ENCODE data around the gene KIF7. TPM values are rescaled to one million over a fixed set of nuclear protein-coding genes. Genes with fewer than 3 reads are reported as not detected.

The KIF7 gene
- total and polyA plus RNA-seq, 2 of the 8 experiments (the other 6 are each of a cell fraction or from before 2014, with no cell fraction given) = 4.9 to 14.0 TPM

DNA sequence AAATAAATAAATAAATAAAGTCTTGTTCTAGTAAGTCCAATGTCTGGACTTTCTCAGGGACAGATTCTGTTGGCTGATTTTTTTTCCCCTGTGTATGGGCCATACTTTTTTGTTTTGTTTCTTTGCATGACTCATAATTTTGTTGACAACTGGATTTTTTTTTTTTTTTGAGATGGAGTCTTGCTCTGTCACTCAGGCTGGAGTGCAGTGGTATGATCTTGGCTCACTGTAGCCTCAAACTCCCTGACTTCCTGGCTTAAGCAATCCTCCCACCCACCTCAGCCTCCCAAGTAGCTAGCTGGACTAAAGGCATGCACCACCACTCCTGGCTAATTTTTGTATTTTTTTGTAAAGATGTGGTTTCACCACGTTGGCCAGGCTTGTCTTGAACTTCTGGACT, 41.1 kb downstream of the KIF7 start:
- H2BK20ac ChIP-seq (ENCODE audit: low read length) = no peak overlapping the region
- H3K18ac ChIP-seq (ENCODE audit: extremely low read depth, low read length) = no peak overlapping the region
- no peak overlapping the region for H4K8ac ChIP-seq (ENCODE audit: extremely low read depth, insufficient read depth, low read length)
- no peak overlapping the region for H2BK12ac ChIP-seq (ENCODE audit: low read depth, low read length)
- peaks cover 1 to 6% of the 10 kb centered on the region in 2 experiments for H4K20me1 ChIP-seq (replicated peaks in 1 of 2; ENCODE audit: control insufficient read depth in 1 of 2, insufficient read depth in 2 of 2, low read length in 2 of 2)
- no peak overlapping the region for H3K4ac ChIP-seq (replicated peaks; ENCODE audit: insufficient read length, low read depth, low read length)
- H2AFZ ChIP-seq (ENCODE audit: low read length) = no peak overlapping the region
- H2BK15ac ChIP-seq (ENCODE audit: low read length) = no peak overlapping the region
- peaks cover 0 to 4% of the 10 kb centered on the region in 2 experiments; a peak in 1 of 4 replicates for H3K79me2 ChIP-seq (ENCODE audit: control insufficient read depth in 1 of 2, insufficient read depth in 2 of 2, low read length in 2 of 2)
- no peak overlapping the region for H3K14ac ChIP-seq (ENCODE audit: insufficient read length)
- H3K4me3 ChIP-seq (ENCODE audit: extremely low read depth in 1 of 4, insufficient read depth in 2 of 4, low read depth in 3 of 4, low read length in 4 of 4) = no peak overlapping the region
- no peak for DNase-seq (ENCODE audit: low read depth in 1 of 2, low spot score in 2 of 2)
- no peak for FAIRE-seq
- no peak overlapping the region for H3K23ac ChIP-seq (ENCODE audit: insufficient read length)
- no peaks in the 10 kb centered on the region for H3K4me1 ChIP-seq (replicated peaks in 1 of 4; ENCODE audit: control insufficient read depth in 3 of 4, insufficient read depth in 4 of 4, low read length in 3 of 4)
- H3K27me3 ChIP-seq (replicated peaks in 1 of 4; ENCODE audit: control insufficient read depth in 3 of 4, extremely low read depth in 1 of 4, insufficient read depth in 3 of 4, low read length in 3 of 4) = no peaks in the 10 kb centered on the region
- H3K4me2 ChIP-seq (ENCODE audit: insufficient read depth in 1 of 2, low read depth in 2 of 2, low read length in 2 of 2) = no peak overlapping the region
- 90% methylated on average over 1 of the region's 1 CpG; no CpG with 5 or more reads in 1 of the 2 experiments for WGBS, 2 experiments (ENCODE audit: extremely low coverage in 1 of 2, insufficient coverage in 1 of 2, insufficient read length in 1 of 2, insufficient replicate concordance in 2 of 2, low coverage in 1 of 2, low lambda C conversion rate in 2 of 2, missing lambda C conversion rate in 1 of 2)
- no peaks in the 10 kb centered on the region for H3K23me2 ChIP-seq (ENCODE audit: low read depth, low read length)
- no peaks in the 10 kb centered on the region for H3K79me1 ChIP-seq (ENCODE audit: low read depth, low read length)
- H3K9ac ChIP-seq (replicated peaks in 1 of 4; ENCODE audit: extremely low read depth in 1 of 4, low read depth in 3 of 4, low read length in 3 of 4) = no peak overlapping the region
- H4K91ac ChIP-seq (replicated peaks; ENCODE audit: insufficient read length, low read length) = no peak overlapping the region
- no peak overlapping the region for H2AK5ac ChIP-seq (ENCODE audit: low read depth, low read length)
- H3K9me3 ChIP-seq (ENCODE audit: insufficient read depth in 2 of 2, low read depth in 1 of 2, low read length in 1 of 2) = no peaks in the 10 kb centered on the region
- H4K5ac ChIP-seq (ENCODE audit: insufficient read length, low read depth, low read length) = no peak overlapping the region
- CTCF ChIA-PET (ENCODE audit: partially characterized antibody) = no interaction called here
- POLR2A ChIA-PET (ENCODE audit: partially characterized antibody) = no interaction called here
- H2BK5ac ChIP-seq (ENCODE audit: low read depth, low read length) = no peak overlapping the region
- peaks cover 20 to 82% (median 59%) of the 10 kb centered on the region in 4 experiments for H3K36me3 ChIP-seq (ENCODE audit: control insufficient read depth in 2 of 4, insufficient read depth in 4 of 4, low read length in 3 of 4)
- TF ChIP-seq HDAC6 (IDR thresholded peaks at IDR 0.05; ENCODE audit: low read depth, low read length) (no peak), NRF1 (IDR thresholded peaks at IDR 0.05; ENCODE audit: low read depth, low read length) (no peak), BACH1 (IDR thresholded peaks at IDR 0.05; ENCODE audit: low read length) (no peak), SP4 (IDR thresholded peaks at IDR 0.05; ENCODE audit: low read length) (no peak), GTF2F1 (IDR thresholded peaks at IDR 0.05; ENCODE audit: borderline replicate concordance, low read depth, low read length) (no peak), RAD21 (IDR thresholded peaks at IDR 0.05 in 1 of 2, conservative IDR thresholded peaks at IDR 0.05 in 1 of 2; ENCODE audit: low read depth in 2 of 2, low read length in 2 of 2) (no peak), EZH2 (IDR thresholded peaks at IDR 0.05; ENCODE audit: low read depth, low read length, severe bottlenecking) (no peak), ATF2 (IDR thresholded peaks at IDR 0.05; ENCODE audit: low read length) (no peak), TCF12 (IDR thresholded peaks at IDR 0.05; ENCODE audit: low read depth, low read length) (no peak)
- no peak overlapping the region for H2BK120ac ChIP-seq (replicated peaks; ENCODE audit: low read depth, low read length)
- H3K27ac ChIP-seq (ENCODE audit: low read depth, low read length) = no peak overlapping the region
- H3K56ac ChIP-seq (replicated peaks; ENCODE audit: insufficient read length, low read depth, low read length) = no peak overlapping the region
